ENCODE data around the gene FNDC1.

FNDC1 gene

DNA sequence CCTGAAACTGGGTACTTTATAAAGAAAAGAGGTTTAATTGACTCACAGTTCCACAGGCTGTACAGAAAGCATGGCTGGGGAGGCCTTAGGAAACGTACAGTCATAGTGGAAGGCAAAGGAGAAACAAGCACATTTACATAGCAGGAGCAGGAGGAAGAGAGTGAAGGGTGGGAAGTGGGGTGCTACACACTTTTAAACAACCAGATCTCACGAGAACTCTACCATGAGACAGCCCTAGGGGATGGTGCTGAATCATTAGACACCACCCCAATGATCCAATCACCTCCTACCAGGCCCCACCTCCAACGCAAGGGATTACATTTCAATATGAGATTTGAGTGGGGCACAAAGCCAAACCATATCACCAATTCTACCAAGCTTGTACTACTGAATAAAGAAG is 7.4 kb upstream of the FNDC1 start:
- no peak for DNase-seq (ENCODE audit: low read depth in 2 of 2)

DNA sequence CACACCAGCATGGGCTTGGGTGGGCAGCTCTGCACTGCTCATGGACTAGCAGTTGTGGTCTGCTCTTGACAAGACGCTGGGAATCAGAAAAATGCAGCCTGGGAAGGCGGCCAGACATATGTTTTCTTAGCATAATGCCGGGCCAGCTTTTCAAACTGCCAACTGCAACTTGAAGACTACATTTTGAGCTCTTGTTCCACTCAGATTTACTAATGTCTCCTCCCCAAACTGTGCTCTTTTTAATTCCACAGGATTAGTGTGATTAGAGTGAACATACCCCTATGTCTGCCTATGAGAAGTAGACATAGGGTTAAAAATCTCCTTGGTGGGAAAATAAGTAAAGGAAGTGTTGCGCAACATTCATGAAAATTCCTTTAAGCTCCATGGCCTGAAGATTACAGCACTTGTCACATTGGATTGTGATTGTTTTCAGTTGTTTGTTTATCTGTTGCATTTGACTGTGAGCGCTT is 5.3 kb upstream of the FNDC1 start:
- no peak for DNase-seq (ENCODE audit: low read depth in 2 of 2)

DNA sequence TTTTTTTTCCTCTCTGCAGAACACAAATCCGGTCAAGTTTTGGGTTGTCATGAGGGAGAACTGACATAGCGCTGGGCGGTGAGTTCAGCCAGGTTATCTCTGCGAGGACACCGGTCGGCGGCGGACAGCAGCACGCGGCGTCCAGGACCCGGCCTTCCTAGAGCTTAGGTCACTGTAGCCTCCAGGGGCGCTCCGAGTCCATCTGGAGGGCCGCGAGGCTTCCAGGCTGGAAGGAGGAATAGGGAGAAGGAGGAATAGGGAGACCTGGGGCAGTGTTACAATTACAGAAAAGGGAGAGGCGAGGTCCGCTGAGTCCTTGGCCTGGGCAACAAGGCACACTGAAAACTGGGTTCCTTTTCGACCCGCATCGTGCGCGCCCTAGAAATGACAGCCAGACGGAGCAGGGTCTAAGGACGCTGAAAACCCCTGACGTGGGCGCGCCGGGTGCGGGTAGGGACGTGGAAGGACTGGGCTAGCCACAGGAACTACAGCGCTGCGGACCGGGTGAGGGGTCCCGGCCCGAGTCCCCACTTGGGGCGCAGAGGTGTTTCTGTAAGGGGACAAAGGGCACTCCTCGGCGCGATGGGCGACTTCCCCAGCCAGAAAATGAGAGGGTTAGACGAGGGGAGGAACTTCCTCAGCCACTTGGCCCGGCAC is 536 bp upstream of the FNDC1 start:
- no peak for DNase-seq (ENCODE audit: low read depth in 2 of 2)

DNA sequence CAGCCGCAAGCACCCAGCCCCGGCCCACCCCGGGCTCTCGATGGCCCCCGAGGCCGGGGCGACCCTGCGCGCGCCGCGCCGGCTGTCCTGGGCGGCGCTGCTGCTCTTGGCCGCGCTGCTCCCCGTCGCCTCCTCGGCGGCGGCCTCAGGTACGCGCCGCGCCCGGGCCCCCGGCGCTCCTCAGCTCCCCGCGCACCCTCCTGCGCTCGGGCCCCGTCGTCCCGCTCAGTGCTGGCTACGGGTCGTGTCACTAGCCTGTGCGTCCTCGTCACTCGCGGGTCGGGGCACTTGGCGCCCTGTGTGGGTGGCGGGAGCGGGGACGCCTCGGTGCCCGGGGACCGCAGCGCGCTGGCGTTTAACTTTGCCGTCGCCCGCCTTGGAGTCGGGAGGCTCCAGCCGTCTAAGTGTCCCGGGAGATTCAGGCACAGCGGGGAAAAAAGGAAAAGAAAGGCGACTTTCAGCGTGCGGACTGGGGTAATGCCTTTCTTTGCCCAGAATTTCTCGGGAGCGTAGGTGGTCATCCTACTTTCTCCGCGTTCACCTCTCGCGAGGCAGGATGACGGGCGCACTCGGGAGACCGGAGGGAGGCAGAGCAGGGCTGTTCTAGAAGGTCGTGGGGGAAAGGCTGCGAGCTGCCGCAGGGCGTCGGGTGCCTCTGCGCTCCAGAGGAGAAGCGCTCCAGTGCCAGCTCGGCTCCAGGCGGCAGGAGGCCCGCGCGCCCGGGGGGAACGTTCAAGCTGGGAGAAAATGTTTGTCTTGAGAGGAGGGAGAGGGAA is 545 bp downstream of the FNDC1 start:
- no peak for DNase-seq (ENCODE audit: low read depth in 2 of 2)

DNA sequence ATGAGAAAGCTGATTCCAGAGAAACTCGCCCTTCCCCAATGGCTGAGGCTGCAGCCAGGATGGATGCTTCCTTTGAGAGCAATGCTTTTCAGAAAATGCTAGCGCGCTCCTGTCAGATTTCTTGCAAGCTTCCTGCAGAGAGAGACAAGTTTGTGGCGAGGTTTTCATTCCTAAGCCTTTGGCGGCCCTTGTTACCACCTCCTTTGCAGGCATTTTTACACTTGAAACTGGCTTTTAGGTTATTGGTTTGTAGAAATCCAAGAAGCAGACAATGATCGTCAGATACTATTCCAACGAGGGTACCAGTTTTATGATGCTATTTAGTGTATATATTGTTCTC is 1.1 kb downstream of the FNDC1 start:
- no peak for DNase-seq (ENCODE audit: low read depth in 2 of 2)

DNA sequence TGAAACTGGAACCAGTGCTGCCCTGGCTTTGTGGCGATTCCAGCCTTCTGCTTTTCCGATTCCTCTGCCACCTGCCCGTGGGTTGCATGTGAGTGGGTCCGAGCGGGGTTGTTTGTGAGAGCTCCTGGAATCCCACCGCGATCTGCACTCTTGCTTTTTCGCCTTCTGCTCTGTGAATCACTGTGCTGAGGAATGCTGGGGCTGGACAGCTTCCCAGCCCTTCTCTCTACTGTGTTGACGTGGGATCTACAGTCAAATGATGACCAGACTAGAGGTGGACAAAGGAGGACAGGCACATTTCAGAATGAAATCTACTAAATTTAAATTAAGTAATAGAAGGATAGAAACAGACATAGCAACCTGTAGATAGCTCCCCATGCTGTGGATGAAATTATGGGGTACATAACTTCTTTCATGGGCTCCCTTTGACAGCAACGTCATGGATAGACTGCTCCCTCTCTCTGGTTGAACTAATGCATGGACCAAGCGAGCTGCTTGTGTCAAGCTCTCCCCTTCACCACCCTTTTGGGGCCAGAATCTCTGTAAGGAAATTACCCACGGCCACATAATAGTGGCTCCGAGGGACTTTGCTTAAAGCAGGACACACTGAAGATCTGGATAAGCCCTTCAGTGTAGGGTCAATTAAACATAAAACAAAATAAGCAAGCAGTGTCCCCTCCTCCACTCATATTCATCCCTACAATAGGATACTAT is 2.0 kb downstream of the FNDC1 start:
- DNase-seq (ENCODE audit: low read depth in 2 of 2), result no peak

DNA sequence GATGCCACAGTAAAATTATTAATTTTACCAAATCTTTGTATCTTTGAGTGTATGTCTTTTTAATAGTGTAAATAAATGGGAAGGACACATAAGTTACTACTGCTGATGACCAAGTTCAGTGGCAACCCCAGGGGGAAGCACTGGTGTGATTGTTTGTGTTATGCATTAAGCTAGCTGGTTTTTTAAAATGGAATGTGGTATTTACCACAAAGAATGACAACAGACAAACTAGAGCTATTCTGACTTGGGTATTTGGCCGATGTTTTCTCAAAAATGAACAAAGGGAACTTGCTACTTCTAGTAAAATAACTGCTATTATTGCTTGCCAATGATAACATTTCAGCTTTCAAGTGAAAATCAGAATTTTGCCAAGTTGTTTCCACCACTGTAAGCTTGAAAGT is 2.9 kb downstream of the FNDC1 start:
- no peak for DNase-seq (ENCODE audit: low read depth in 2 of 2)

DNA sequence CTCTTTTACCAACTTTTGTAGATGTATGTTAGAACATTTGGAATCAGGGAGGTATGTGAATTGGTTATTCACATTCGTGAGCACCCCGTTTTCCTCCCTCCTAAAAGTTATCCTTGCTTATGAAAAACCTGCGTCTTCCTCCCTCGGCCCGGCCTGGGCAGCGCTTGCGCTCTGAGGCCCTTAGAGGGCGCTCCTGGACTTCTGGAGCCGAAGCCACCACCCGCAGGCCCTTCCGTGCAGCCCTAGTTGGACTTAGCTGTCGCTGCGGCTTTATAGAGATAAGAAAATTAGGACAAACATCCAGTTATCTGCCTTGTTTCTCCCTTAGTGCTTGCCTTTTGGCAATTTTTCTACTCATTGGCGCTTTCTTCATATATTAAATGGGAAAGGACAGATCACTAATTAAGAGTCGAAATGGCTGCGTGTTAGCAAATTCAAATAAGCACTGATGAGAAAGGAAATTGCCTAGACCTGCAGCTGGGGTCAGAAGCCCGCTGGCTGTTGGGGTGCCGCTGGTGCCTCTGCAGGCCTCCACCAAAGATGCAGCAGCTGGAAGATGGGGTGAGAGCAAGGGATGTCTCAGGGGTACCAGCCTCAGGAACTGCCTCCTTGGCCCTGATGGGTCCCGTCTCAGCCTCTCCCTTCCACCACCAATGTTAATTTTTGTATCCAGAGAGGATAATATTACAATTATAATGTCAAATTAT is 5.2 kb downstream of the FNDC1 start:
- DNase-seq (ENCODE audit: low read depth in 2 of 2), result peak; percentile 8 to 32

DNA sequence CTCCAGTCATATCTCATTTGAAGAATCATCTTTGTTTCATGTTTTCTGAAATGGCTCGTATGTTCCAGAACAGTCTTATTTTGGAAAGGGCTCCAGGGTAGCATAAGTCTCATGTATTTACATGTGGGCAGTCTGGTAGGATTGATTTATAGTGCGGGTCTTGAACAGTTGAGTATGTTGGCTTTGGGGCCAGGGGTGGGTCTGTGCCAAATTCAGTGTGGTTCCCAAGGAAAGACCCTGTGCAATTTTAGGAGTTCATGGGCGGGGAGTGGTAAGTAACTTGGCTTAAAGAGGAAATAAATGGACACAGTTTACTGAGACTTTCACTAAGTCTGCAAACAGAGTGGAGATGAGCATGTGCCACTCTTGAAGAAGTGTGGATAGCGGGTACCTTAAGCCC is 7.7 kb downstream of the FNDC1 start:
- DNase-seq (ENCODE audit: low read depth in 2 of 2), result no peak

DNA sequence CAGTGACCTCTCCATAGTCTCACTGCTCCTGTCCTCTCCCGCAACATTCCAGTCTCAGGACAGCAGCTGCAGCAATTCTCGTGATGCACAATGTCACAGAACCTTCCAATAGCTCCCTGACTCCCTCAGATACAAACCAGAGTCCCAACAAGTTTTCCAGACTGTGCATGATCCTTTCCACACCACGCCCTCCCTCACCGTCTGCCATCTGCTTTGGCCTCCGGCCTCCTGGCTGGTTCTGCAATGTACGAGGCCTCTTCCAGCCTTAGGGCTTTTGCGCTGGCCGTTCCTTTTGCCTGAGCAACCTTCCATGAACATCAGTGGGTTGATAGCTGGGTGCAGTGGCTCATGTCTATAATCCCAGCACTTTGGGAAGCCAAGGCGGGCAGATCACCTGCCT is 9.6 kb downstream of the FNDC1 start:
- DNase-seq (ENCODE audit: low read depth in 2 of 2), result no peak

DNA sequence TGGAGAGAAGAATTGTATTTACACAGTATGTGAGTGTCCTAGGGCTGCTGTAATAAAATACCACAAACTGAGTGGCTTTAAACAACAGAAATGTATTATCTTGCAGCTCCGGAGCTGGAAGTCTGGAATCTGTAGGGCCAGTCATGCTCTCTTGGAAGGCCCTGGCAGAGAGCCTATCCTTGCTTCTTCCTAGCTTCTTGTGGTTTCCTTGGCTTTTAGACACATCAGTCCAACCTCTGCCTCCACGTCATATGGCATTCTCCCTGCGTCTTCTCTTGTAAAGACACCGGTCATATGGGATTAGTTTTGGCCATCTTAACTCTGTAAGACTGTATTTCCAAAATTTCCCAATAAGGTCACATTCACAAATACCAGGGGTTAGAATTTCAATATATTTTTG is 10.8 kb downstream of the FNDC1 start:
- DNase-seq (ENCODE audit: low read depth in 2 of 2), result no peak

DNA sequence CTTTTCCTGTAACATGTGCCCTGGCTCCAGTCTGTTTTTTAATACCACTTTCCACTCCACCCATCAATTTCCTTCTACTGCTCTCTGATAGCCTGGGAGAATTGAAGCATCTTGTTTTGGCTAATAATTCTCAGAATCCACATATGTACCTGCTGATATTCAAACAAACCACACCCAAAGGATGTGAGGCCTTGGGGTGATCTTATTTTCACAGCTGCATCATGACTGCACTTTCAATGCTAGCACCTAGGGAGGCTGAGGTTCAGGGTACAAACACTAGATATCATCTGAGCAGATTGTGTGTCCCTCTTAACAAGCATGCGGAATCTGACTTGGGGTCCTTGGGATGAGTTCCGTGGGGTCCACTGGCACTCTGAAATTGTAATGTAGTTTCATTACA is 12.7 kb downstream of the FNDC1 start:
- no peak for DNase-seq (ENCODE audit: low read depth in 2 of 2)

DNA sequence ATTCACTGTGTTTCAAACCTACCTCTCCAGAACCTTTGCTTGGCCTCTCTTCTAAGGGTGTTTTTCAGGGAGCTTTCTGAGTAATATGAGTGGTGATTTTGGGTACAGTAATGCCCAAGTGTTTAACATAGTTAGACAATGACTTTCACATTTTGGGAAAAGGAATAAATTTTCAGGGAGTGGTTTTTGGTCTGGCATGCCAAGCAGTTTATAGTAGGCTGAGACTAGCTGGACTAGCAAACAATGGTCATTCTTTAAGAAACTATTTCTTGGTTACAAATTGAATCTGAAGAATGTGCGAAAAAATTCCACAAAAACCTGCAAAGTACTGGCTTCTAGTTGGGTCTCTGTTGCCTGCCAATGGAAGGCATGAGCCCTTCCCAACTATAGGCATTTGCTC is 15.4 kb downstream of the FNDC1 start:
- DNase-seq (ENCODE audit: low read depth in 2 of 2), result no peak

DNA sequence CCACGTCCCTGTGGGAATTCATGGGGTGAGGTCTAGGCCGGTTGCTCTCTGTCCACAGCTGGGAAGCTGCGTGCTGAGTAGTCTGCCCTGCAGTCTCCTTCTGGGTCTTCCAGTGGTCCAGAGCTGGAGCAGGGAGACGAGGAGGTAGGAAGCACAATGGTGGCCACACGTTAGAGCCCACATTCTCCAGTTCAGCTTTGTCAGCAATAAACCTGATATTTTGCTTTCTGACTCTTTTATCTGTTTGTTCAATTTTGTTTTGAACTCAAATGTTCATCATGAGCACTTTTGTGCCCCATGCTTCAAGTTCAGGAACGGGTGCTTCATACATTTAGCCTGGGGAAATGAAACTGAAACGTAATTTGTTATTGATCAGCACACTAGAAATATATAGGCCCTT is 21.3 kb downstream of the FNDC1 start:
- no peak for DNase-seq (ENCODE audit: low read depth in 2 of 2)

DNA sequence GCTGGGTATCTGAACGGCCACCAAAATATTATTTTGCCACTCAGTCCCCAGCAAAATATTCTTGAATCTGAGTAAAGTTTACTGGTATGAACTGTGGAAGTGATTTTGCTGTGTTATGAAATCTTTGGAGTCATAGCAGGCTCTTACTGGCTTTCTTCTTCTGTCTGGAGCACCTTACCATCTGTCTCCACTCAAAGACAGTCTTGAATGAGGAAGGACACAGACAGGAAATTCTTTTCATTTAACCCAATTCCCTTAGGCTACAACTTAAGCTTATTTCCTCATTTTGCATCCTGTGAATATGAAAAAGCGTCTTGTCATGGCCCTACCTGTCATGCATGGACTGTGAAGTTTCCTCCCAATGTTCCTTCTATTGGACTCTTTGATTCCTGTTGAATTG is 24.7 kb downstream of the FNDC1 start:
- DNase-seq (ENCODE audit: low read depth in 2 of 2), result no peak

DNA sequence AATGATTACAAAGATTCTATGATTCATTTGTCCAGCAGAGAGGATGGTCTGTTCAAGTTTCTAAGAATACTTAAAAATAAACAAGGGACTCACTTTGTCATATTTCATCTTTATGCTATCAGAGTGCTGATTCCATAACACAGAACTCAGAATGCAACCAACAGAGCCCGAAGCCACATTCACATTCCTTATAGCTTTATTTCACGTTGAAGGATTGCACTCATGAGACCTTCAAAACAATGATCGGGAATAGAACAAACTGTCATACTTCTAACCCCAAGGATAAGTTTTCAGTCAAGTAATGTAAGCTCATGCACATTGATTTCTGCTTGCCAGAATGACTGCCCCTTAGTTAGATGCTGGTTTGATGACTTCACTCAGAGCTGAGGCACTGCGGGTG is 25.2 kb downstream of the FNDC1 start:
- DNase-seq (ENCODE audit: low read depth in 2 of 2), result no peak

DNA sequence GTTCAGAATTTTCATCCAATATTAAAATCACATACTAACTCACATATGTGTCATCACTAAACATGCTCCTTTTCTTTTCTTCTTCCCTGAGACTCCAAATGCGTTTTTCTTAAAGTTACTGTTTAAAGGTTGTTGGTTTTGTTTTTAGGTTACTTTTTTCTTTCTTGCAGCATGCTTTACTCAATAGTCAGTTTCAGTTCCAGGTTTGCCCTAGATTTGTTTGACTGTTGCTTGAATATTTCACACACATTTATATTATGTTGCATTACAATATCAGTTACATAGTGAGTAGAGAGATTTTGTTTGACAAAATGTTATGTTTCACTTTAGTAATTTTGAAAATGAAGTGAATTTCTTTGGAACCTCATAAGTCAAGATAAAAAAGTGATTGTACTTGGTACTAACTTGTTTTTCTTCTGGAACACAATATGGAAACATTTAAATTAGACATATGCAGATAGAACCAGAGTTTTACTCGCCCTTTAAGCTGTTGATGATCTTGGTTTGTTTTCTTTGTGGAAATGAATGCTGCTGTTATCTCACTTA is 27.3 kb downstream of the FNDC1 start:
- no peak for DNase-seq (ENCODE audit: low read depth in 2 of 2)

DNA sequence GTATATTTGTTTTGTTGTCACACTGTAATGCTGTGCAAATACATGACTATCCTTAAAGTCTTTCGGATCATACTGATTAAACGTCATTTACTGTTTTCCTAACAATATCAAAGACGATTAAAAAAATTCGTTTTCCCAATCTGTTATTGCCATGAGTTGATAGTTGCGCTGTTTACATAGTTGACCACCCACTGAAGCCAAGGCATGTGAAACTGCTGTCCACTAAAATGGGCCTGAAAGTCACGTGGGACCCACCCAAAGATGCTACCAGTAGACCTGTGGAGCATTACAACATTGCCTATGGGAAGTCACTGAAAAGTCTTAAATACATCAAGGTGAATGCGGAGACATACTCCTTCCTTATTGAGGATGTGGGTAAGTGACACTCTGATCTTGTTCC is 28.1 kb downstream of the FNDC1 start:
- DNase-seq (ENCODE audit: low read depth in 2 of 2), result no peak

DNA sequence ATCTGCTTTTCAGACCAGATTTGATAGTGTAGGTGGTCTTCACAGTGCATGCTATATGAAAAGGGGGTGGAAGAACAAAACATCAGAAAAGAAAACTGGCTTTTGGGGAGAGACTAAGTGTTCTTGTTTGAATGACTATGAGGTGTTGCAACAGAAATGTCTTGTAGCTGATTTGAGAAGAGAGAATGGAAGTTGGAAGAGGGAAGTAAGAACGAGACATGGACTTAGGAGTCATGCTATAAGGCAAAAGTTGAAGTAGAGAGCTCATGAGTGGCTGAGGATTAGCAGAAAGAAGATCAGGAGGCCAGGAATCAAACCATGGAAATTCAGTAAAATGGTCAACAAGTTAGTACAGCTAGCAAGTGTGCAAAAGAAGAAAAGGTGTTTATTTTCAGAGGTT is 32.1 kb downstream of the FNDC1 start:
- DNase-seq (ENCODE audit: low read depth in 2 of 2), result no peak

DNA sequence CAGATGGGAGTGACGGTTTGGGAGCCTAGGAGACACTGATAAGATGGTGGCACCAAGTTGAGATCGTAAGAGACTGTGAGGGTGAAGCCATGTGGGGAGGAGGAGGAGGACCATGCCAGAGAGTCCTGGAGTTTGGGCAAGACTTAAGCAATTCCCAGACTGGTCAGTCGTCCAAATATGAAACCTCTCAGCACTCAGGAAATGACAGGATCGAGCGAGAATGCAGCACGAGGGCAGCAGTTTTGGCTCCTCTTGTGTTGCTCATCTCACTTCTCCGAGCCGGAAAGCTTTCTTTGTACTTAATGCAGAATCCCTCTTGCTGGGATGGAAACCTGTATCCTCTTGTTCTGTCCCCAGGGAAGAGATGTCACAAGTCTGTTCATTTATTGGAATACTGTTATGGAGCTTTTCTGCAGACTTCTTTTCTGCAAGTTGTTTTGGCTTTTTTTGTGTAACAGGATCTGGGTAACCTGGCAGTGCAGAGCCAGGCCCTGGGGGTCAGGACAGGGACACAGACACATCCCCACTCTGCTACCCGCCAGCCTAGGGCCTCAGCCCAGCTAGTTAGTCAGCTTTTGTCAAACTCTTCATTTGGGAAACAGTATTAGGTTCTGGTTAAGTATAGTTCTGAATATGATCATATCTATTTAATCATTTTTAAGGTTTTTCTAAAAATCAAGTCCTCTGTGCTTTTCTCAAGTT is 34.3 kb downstream of the FNDC1 start:
- DNase-seq (ENCODE audit: low read depth in 2 of 2), result no peak

DNA sequence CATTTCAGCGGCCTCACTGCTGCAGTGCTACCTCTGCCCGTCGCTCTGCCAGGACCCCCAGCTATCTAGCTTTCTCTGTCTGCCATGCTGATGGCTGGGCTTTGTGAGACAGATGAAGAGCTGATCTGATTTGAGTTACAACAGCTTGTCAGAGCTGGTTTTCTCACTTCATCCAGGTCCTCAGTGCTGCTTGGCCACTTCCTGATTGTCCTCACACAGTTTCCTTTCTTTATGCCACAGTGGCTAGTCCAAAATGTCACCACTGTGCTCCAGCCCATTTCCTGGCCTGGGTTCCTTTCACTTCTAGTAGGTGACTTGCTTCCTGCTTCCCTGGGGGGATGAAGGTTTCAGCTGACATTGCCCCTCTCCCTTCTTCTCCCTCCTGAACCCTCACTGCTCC is 35.4 kb downstream of the FNDC1 start:
- DNase-seq (ENCODE audit: low read depth in 2 of 2), result no peak

DNA sequence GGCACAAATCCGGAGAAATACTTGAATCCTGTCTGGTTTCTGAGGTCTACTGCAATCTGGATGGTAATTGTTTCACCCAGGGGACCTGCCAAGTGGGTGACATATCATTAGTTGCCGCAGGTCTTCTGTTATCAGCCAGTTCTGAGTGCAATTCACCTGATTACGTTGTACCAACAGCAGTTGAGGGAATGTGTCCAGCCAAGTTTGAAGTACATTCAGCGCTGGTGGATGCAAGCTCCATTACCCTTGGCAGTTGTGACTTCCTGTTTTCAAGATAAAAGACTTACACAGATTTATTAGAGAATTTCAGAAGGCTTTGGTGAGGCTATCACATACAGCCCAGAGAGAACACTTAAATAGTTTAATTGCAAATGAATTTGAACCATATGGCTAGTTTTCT is 42.8 kb downstream of the FNDC1 start:
- DNase-seq (ENCODE audit: low read depth in 2 of 2), result no peak
